ENCODE results near the gene KRTAP3-2.

DNA sequence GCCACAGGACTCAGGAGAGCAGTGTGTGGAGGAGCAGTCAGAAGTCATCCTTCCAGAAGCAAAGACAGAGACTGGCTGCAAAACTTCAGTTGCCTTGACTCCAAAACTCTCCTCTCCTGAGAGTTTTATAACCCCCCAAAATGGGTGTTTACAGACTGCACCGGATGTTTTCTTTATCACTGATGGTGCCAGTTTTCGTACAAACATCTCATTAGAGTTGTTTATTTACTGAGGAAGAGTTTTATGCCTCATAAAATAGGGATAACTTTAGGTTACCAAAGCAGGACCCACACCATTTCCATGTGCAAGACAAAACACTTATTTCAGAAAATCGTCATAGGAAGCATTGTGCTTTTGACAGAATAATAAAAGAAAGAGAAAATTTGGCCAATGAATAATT lies 15.5 kb downstream of the KRTAP3-2 start, which contains the start of gene KRT40:
- TF ChIP-seq, protein P1, sequence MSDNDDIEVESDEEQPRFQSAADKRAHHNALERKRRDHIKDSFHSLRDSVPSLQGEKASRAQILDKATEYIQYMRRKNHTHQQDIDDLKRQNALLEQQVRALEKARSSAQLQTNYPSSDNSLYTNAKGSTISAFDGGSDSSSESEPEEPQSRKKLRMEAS (IDR thresholded peaks at IDR 0.05; ENCODE audit: low read depth, low read length): no peak
- TF ChIP-seq, protein P2, sequence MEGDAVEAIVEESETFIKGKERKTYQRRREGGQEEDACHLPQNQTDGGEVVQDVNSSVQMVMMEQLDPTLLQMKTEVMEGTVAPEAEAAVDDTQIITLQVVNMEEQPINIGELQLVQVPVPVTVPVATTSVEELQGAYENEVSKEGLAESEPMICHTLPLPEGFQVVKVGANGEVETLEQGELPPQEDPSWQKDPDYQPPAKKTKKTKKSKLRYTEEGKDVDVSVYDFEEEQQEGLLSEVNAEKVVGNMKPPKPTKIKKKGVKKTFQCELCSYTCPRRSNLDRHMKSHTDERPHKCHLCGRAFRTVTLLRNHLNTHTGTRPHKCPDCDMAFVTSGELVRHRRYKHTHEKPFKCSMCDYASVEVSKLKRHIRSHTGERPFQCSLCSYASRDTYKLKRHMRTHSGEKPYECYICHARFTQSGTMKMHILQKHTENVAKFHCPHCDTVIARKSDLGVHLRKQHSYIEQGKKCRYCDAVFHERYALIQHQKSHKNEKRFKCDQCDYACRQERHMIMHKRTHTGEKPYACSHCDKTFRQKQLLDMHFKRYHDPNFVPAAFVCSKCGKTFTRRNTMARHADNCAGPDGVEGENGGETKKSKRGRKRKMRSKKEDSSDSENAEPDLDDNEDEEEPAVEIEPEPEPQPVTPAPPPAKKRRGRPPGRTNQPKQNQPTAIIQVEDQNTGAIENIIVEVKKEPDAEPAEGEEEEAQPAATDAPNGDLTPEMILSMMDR (IDR thresholded peaks at IDR 0.05; ENCODE audit: low read depth, low read length): no peak
- TF ChIP-seq POLR2A (IDR thresholded peaks at IDR 0.05; ENCODE audit: extremely low read depth, insufficient read length): no peak
- no peak for TF ChIP-seq MYC (IDR thresholded peaks at IDR 0.05; ENCODE audit: low read depth, low read length)

Measured in NB4 (cell line).